ENCODE data around the gene UGT2A1. TPM values are rescaled to one million over a fixed set of nuclear protein-coding genes. Genes with fewer than 3 reads are reported as not detected.

The UGT2A1 gene
- polyA plus RNA-seq, 1 donor (not counting 4 experiments of a cell fraction or from before 2014, with no cell fraction given), result not detected

DNA sequence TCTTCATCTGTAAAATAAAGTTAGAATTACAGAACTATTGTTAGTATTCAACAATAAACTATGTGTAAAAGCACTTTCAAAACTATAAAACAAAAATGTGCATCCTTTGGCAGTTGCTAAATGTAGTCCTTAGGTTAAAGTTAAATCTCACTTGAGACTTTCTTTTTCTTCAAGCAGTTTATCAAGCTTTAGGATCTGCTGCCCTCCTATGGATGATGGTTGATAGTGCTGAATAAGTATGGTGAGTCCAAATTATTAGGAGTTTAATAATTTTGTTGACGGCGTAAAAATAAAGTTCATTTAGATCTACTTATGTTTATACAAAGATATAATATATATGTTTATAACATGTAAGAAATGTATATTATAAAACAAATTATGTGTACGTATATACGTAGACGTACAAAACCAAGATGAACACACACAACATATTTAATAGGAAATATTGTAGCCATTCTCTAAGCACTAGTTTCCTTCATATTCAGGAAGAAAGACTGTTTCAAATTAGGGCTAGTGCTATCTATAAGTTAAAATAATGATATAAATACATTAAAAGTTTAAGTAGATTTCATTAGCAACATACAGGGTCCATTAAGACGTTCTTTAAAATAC, 35.9 kb downstream of the UGT2A1 start:
- H3K36me3 ChIP-seq (ENCODE audit: control insufficient read depth in 2 of 2, extremely low read depth in 1 of 2, insufficient read depth in 2 of 2, low read length in 2 of 2), result no peaks in the 10 kb centered on the region
- TF ChIP-seq EZH2 (IDR thresholded peaks at IDR 0.05; ENCODE audit: low read length), result no peak
- TF ChIP-seq, protein P1, sequence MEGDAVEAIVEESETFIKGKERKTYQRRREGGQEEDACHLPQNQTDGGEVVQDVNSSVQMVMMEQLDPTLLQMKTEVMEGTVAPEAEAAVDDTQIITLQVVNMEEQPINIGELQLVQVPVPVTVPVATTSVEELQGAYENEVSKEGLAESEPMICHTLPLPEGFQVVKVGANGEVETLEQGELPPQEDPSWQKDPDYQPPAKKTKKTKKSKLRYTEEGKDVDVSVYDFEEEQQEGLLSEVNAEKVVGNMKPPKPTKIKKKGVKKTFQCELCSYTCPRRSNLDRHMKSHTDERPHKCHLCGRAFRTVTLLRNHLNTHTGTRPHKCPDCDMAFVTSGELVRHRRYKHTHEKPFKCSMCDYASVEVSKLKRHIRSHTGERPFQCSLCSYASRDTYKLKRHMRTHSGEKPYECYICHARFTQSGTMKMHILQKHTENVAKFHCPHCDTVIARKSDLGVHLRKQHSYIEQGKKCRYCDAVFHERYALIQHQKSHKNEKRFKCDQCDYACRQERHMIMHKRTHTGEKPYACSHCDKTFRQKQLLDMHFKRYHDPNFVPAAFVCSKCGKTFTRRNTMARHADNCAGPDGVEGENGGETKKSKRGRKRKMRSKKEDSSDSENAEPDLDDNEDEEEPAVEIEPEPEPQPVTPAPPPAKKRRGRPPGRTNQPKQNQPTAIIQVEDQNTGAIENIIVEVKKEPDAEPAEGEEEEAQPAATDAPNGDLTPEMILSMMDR (optimal IDR thresholded peaks at IDR 0.05 in 1 of 3, IDR thresholded peaks at IDR 0.05 in 1 of 3, conservative IDR thresholded peaks at IDR 0.05 in 1 of 3; ENCODE audit: extremely low read depth in 1 of 3, insufficient read depth in 2 of 3, low read length in 3 of 3), result peak in 2 of 3 experiments; percentile 49
- peak; percentile 41 for FAIRE-seq
- H3K4me2 ChIP-seq (ENCODE audit: control insufficient read depth, extremely low read depth, insufficient read depth, low read depth, low read length), result no peak overlapping the region
- H3K9ac ChIP-seq (ENCODE audit: control insufficient read depth, extremely low read depth, insufficient read depth, low read length), result no peak overlapping the region
- H3K79me2 ChIP-seq (ENCODE audit: control insufficient read depth, insufficient read depth, low read length), result no peaks in the 10 kb centered on the region
- no peaks in the 10 kb centered on the region for H3K9me3 ChIP-seq (ENCODE audit: control insufficient read depth, low read depth, low read length)
- dilution Hi-C loops (cut with MboI; ENCODE audit: extremely low pct_ligation_motif_present, low sequenced_read_pairs), result no loop called here
- H3K4me1 ChIP-seq (ENCODE audit: control insufficient read depth, extremely low read depth, insufficient read depth, low read length), result no peaks in the 10 kb centered on the region
- H3K27ac ChIP-seq (ENCODE audit: control insufficient read depth, insufficient read depth, low read length), result no peak overlapping the region
- no peaks in the 10 kb centered on the region for H3K27me3 ChIP-seq (ENCODE audit: control insufficient read depth, extremely low read depth, insufficient read depth, low read length)
- H3K4me3 ChIP-seq (ENCODE audit: control insufficient read depth in 2 of 3, extremely low read depth in 1 of 3, insufficient read depth in 2 of 3, low read depth in 1 of 3, low read length in 3 of 3), result no peak overlapping the region
- no peaks in the 10 kb centered on the region for H4K20me1 ChIP-seq (ENCODE audit: control insufficient read depth, extremely low read depth, insufficient read depth, low read length)
- peak; percentile 0 for DNase-seq (ENCODE audit: low read depth, low spot score)
- H2AFZ ChIP-seq (ENCODE audit: control insufficient read depth, low read length), result no peak overlapping the region
- no peaks in the 10 kb centered on the region for H3K9me1 ChIP-seq (ENCODE audit: control insufficient read depth, extremely low read depth, insufficient read depth, low read length)

DNA sequence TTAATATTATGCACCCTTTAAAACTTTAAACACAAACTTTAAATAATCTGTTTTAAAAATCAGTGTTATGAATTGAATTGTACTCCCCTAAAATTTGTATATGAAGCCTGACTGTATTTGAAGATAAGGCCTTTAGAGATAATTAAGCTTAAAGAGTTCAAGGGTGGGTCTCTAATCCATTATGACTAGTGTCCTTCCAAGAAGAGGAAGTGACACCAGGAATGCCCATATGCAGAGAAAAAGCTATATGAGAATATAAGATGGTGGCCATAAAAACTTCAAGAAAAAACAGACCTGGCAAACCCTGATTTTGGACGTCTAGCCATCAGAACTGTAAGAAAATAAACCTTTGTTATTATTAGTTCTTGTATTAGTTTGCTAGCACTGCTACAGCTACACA, 42.6 kb downstream of the UGT2A1 start:
- Histone ChIP-seq H3K9me1 (ENCODE audit: control insufficient read depth, extremely low read depth, insufficient read depth, low read length) (no peaks in the 10 kb centered on the region), H3K27ac (ENCODE audit: control insufficient read depth, insufficient read depth, low read length) (no peak overlapping the region), H3K4me1 (ENCODE audit: control insufficient read depth, extremely low read depth, insufficient read depth, low read length) (no peaks in the 10 kb centered on the region), H4K20me1 (ENCODE audit: control insufficient read depth, extremely low read depth, insufficient read depth, low read length) (no peaks in the 10 kb centered on the region), H3K9me3 (ENCODE audit: control insufficient read depth, low read depth, low read length) (no peaks in the 10 kb centered on the region), H3K9ac (ENCODE audit: control insufficient read depth, extremely low read depth, insufficient read depth, low read length) (no peak overlapping the region), H3K27me3 (ENCODE audit: control insufficient read depth, extremely low read depth, insufficient read depth, low read length) (no peaks in the 10 kb centered on the region), H3K79me2 (ENCODE audit: control insufficient read depth, insufficient read depth, low read length) (no peaks in the 10 kb centered on the region), H2AFZ (ENCODE audit: control insufficient read depth, low read length) (no peak overlapping the region), H3K36me3 (ENCODE audit: control insufficient read depth in 2 of 2, extremely low read depth in 1 of 2, insufficient read depth in 2 of 2, low read length in 2 of 2) (no peaks in the 10 kb centered on the region), H3K4me2 (ENCODE audit: control insufficient read depth, extremely low read depth, insufficient read depth, low read depth, low read length) (no peak overlapping the region), H3K4me3 (ENCODE audit: control insufficient read depth in 2 of 3, extremely low read depth in 1 of 3, insufficient read depth in 2 of 3, low read depth in 1 of 3, low read length in 3 of 3) (no peak overlapping the region)
- FAIRE-seq (no peak), DNase-seq (ENCODE audit: low read depth, low spot score) (no peak)
- TF ChIP-seq, protein P1 (optimal IDR thresholded peaks at IDR 0.05 in 1 of 3, IDR thresholded peaks at IDR 0.05 in 1 of 3, conservative IDR thresholded peaks at IDR 0.05 in 1 of 3; ENCODE audit: extremely low read depth in 1 of 3, insufficient read depth in 2 of 3, low read length in 3 of 3), result no peak
- no peak for TF ChIP-seq EZH2 (IDR thresholded peaks at IDR 0.05; ENCODE audit: low read length)
- dilution Hi-C loops (cut with MboI; ENCODE audit: extremely low pct_ligation_motif_present, low sequenced_read_pairs), result no loop called here

Data from keratinocyte (primary cell).